Measurements from ENCODE around the gene GLOD5. TPM values are rescaled to one million over a fixed set of nuclear protein-coding genes. Genes with fewer than 3 reads are reported as not detected.

The GLOD5 gene
- total RNA-seq, 2 experiments from 2014 or later: not detected

DNA sequence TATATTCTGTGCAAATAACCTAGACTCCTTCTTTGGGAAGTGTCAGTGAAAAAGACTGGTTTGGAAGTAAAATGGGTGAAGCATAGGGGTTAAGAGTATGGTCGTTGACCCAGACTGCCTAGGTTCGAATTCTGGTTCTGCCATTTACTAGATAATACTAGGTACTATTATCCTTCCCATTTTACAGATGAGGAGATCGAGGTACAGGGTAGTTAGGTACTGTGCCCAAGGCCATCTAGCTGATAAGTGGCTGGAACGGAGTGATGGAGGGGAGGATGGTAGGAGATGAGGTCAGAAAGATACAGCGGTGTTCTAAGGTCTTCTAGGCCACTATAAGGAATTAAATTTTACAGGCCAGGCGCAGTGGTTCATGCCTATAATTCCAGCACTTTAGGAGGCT is 11.1 kb downstream of the GLOD5 start:
- no peaks in the 10 kb centered on the region for H3K4me1 Mint-ChIP-seq
- H3K9me3 Mint-ChIP-seq: no peaks in the 10 kb centered on the region
- POLR2A ChIA-PET: no interaction called here
- no peak for DNase-seq
- H3K27me3 Mint-ChIP-seq: peaks cover 8% of the 10 kb centered on the region
- H3K4me3 Mint-ChIP-seq: no peak overlapping the region
- CTCF ChIA-PET: interaction anchor here (0.7 kb wide), 1 partner anchor 1302 kb away, joined by 3 read pairs; no protein-coding TSS in a partner anchor
- no peak overlapping the region for H3K27ac Mint-ChIP-seq
- no peaks in the 10 kb centered on the region for H3K36me3 Mint-ChIP-seq (ENCODE audit: low read depth)

DNA sequence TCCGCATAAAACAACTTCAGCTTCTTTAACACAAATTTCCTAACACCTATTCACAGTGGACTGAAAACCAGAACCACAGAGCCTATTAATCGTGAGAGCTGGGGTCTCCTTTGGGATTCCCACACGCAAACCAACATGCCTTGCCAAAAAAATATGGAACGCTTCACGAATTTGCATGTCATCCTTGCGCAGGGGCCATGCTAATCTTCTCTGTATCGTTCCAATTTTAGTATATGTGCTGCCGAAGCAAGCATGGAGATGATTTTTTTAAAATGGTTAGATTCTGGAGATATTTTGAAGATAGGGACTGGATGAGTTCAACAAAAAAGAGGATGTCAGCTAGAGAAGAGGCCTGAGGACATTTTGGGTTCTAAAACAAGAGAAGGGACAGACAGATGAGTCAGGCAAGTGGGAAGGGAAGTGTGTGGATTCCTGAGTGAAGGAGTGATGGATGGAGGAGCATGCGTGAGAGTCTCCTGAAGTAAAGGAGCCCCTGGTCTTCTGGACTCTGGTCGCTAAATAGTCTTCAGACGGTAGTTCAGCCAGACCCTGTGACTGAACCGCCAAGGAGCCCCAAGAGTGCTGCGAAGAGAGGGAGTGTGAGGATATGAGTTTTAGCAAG is 15.4 kb downstream of the GLOD5 start:
- H3K9me3 Mint-ChIP-seq: no peaks in the 10 kb centered on the region
- CTCF ChIA-PET: interaction anchor here (0.6 kb wide), 2 partner anchors 13 to 582 kb away, joined by 3 read pairs; no protein-coding TSS in a partner anchor
- H3K4me3 Mint-ChIP-seq: no peak overlapping the region
- POLR2A ChIA-PET: interaction anchor here (0.5 kb wide), 1 partner anchor 225 kb away, joined by 4 read pairs; the partner anchor contains the start of gene GRIPAP1
- peaks cover 10% of the 10 kb centered on the region for H3K27me3 Mint-ChIP-seq
- no peaks in the 10 kb centered on the region for H3K4me1 Mint-ChIP-seq
- no peaks in the 10 kb centered on the region for H3K36me3 Mint-ChIP-seq (ENCODE audit: low read depth)
- DNase-seq: no peak
- H3K27ac Mint-ChIP-seq: no peak overlapping the region

DNA sequence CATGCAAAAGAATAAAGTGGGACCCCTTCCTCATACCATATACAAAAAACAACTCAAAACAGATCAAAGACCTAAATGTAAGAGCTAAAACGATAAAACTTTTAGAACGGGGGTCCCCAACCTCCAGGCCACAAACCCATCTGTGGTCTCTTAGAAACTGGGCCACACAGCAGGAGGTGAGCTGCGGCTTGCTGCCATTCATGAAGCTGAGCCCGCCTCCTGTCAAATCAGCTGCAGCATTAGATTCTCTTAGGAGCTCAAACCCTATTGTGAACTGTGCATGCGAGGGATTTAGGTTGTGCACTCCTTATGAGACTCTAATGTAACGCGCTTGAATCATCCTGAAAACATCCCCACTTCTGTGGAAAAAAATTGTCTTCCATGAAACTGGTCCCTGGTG is 17.9 kb downstream of the GLOD5 start:
- H3K4me1 Mint-ChIP-seq: no peaks in the 10 kb centered on the region
- no peak overlapping the region for H3K4me3 Mint-ChIP-seq
- H3K36me3 Mint-ChIP-seq (ENCODE audit: low read depth): no peaks in the 10 kb centered on the region
- H3K9me3 Mint-ChIP-seq: no peaks in the 10 kb centered on the region
- peaks cover 10% of the 10 kb centered on the region for H3K27me3 Mint-ChIP-seq
- CTCF ChIA-PET: no interaction called here
- POLR2A ChIA-PET: interaction anchor here (0.7 kb wide), 1 partner anchor 42 kb away, joined by 3 read pairs; no protein-coding TSS in a partner anchor
- DNase-seq: no peak
- H3K27ac Mint-ChIP-seq: no peak overlapping the region

DNA sequence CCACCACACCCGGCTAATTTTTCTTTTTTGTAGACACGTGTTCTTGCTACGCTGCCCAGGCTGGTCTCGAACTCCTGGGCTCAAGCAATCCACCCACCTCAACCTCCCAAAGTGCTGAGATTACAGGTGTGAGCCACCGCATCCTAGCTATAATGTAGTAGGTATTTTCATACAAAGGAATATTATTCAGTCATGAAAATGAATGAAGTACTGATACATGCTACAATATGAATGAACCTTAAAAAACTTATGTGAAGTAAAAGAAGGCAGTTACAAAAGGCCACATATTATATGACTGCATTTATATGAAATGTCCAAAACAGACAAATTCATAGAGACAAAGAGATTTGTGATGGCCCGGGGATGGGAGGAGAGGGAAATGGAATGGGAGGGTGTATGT is 20.2 kb downstream of the GLOD5 start:
- Mint-ChIP-seq H3K4me1 (no peaks in the 10 kb centered on the region), H3K4me3 (no peak overlapping the region), H3K9me3 (no peaks in the 10 kb centered on the region), H3K36me3 (ENCODE audit: low read depth) (no peaks in the 10 kb centered on the region), H3K27ac (no peak overlapping the region), H3K27me3 (peaks cover 10% of the 10 kb centered on the region)
- ChIA-PET POLR2A (no interaction called here), CTCF (no interaction called here)
- no peak for DNase-seq

DNA sequence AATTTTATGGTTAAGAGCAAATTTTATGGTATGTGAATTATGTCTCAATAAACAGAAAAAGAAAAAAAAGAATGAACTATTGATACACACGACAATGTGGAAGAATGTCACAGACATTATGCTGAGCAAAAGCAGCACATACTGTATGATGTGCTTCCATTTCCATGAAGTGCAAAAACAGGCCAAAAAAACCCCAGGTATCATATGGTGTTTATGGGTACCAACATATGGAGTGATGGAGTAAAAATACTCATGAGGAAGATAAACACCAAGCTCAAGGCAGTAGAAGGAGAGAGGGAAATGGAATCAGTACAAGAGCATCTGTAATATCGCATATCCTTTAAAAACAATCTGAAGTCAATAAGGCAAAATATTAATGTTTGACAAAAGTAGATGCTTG is 20.7 kb downstream of the GLOD5 start:
- POLR2A ChIA-PET: no interaction called here
- no peaks in the 10 kb centered on the region for H3K36me3 Mint-ChIP-seq (ENCODE audit: low read depth)
- no peaks in the 10 kb centered on the region for H3K4me1 Mint-ChIP-seq
- CTCF ChIA-PET: no interaction called here
- H3K27ac Mint-ChIP-seq: no peak overlapping the region
- H3K4me3 Mint-ChIP-seq: no peak overlapping the region
- peaks cover 12% of the 10 kb centered on the region for H3K27me3 Mint-ChIP-seq
- H3K9me3 Mint-ChIP-seq: no peaks in the 10 kb centered on the region
- DNase-seq: no peak

DNA sequence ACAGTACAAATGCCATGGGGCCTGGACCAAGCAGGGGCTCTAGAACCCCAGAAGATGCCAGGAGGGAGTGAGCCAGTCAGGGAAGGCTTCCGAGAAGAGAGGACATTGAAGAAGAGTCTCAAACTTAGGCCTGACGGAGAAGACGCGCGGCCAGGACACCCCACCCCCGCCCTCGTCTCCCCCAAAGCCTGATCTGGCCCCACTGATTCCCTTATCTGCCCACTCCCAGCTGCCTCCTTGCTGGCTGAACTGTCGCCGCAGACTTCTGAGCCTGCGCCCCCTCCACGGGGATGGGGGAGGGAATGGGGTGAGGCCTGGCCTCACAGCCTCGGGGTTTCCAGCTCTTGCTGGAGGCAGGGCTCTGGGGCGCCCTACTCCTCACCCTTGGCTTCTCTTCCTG is 21.2 kb downstream of the GLOD5 start:
- DNase-seq: no peak
- Mint-ChIP-seq H3K36me3 (ENCODE audit: low read depth) (no peaks in the 10 kb centered on the region), H3K9me3 (no peaks in the 10 kb centered on the region), H3K4me1 (no peaks in the 10 kb centered on the region), H3K27ac (no peak overlapping the region), H3K4me3 (no peak overlapping the region), H3K27me3 (peaks cover 10% of the 10 kb centered on the region)
- POLR2A ChIA-PET: no interaction called here
- CTCF ChIA-PET: no interaction called here

DNA sequence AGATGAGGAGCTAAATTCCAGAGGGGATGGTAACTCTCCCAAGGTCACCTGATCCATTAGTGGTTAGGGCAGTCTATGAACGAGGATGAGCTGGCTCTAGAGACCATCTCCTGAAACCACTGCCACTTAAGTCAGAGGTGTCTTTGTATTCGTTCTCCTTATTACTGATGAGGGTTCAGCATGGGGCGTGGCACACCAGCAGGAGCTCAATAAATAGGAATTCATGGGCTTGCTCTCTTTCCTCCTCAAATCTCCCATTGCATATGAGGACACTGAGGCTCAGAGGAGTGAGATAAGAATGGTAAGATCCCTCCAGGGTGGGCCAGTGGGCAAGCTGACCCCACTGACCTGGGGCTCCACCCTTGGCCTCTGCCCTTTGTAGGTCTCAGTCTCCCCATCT is 23.2 kb downstream of the GLOD5 start:
- H3K4me3 Mint-ChIP-seq: no peak overlapping the region
- H3K36me3 Mint-ChIP-seq (ENCODE audit: low read depth): no peaks in the 10 kb centered on the region
- H3K9me3 Mint-ChIP-seq: no peaks in the 10 kb centered on the region
- CTCF ChIA-PET: interaction anchor here (1.0 kb wide), 1 partner anchor 14 kb away, joined by 3 read pairs; no protein-coding TSS in a partner anchor
- peaks cover 9% of the 10 kb centered on the region for H3K4me1 Mint-ChIP-seq
- H3K27me3 Mint-ChIP-seq: peaks cover 7% of the 10 kb centered on the region
- no peak overlapping the region for H3K27ac Mint-ChIP-seq
- POLR2A ChIA-PET: no interaction called here
- DNase-seq: no peak

DNA sequence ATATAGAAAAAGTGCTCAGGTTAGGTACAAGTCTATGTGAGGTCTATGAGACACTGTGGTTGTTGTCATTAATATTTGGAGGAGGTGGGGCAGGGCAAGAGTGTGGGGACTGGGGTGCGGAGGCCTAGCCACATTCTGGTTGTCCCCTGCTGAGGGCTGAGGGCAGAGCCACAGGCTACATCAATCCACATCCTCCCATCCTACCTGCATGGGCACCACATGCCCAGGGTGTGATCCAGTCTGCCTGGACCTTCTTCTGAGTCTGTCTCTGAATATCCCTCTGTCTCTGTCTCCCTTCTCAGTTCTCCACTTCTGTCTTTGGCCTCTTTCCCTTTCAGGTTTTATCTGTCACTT is 23.6 kb downstream of the GLOD5 start:
- H3K36me3 Mint-ChIP-seq (ENCODE audit: low read depth): no peaks in the 10 kb centered on the region
- H3K4me1 Mint-ChIP-seq: peaks cover 12% of the 10 kb centered on the region
- H3K4me3 Mint-ChIP-seq: no peak overlapping the region
- H3K27me3 Mint-ChIP-seq: peaks cover 7% of the 10 kb centered on the region
- H3K9me3 Mint-ChIP-seq: no peaks in the 10 kb centered on the region
- ChIA-PET POLR2A (no interaction called here), CTCF (interaction anchor here (1.0 kb wide), 1 partner anchor 14 kb away, joined by 3 read pairs; no protein-coding TSS in a partner anchor)
- H3K27ac Mint-ChIP-seq: no peak overlapping the region
- DNase-seq: no peak

DNA sequence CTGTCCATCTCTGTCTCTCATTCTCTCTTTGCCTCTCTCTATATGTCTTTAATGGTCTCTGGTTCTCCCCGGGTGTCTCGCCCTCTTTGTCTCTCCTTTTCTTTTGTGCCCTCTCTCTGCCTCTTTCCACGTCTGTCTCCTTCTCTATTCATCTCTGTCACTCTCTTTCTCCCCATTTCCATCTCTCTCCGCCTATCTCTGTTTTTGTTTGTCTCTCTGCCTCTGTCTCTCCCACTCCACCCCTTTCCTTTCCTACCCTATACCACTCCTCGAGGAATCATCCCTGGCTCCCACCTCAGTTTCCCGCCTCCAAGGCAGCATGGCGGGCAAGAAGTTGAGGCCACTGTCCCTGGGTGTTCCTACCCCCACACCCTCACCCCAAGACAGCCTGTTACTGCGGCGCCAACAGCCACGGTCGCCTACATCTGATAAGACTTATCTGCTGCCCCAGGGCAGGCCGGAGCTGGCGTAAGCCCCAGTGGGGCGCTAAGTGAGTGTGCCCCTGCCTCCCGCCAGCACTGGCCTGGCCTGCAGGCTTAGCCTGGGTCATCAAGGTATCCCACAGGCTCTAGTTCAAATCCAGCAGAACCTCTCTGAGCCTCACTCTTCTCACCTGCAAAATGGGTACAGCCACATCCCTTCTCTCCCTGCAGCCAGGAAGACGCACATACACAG is 24.1 kb downstream of the GLOD5 start:
- no peak for DNase-seq
- no peaks in the 10 kb centered on the region for H3K36me3 Mint-ChIP-seq (ENCODE audit: low read depth)

DNA sequence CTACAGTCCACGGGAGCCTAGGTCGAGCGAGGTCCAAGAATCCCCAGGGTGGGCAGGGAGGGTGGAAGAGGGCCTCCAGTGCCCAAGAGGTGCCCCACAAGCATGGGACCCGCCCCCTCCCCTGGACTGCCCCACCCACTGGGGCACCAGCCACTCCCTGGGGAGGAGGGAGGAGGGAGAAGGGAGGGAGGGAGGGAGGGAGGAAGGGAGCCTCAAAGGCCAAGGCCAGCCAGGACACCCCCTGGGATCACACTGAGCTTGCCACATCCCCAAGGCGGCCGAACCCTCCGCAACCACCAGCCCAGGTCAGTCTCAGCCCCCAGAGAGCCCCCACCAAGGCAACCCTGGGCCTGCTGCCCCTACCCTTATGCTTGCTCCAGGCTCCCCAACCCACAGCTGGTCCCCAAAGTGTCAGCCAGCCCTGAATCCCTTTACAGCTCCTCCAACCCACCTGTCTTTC is 24.8 kb downstream of the GLOD5 start, which contains the start of gene GATA1:
GATA1 (plus strand) TSS at position 250 of the 460 bp plus-strand sequence. CDS start 4,520 bp downstream, outside the sequence.
- H3K9me3 Mint-ChIP-seq: no peaks in the 10 kb centered on the region
- H3K4me3 Mint-ChIP-seq: no peak within 1 kb of the TSS
- H3K27ac Mint-ChIP-seq: peak within 1 kb of the TSS; percentile 25
- H3K4me1 Mint-ChIP-seq: peaks cover 13% of the 10 kb centered on the region
- no peaks in the 10 kb centered on the region for H3K36me3 Mint-ChIP-seq (ENCODE audit: low read depth)
- POLR2A ChIA-PET: no interaction called here
- CTCF ChIA-PET: interaction anchor here (0.6 kb wide), 1 partner anchor 9 kb away, joined by 3 read pairs; no protein-coding TSS in a partner anchor
- DNase-seq: no peak
- peaks cover 7% of the 10 kb centered on the region for H3K27me3 Mint-ChIP-seq

More for the DNA sequence above, 24.1 kb downstream of the GLOD5 start:
- peaks cover 7% of the 10 kb centered on the region for H3K27me3 Mint-ChIP-seq
- peak overlapping the region; percentile 25 for H3K27ac Mint-ChIP-seq
- no peak overlapping the region for H3K4me3 Mint-ChIP-seq
- H3K9me3 Mint-ChIP-seq: no peaks in the 10 kb centered on the region
- peaks cover 13% of the 10 kb centered on the region for H3K4me1 Mint-ChIP-seq
- CTCF ChIA-PET: interaction anchor here (0.6 kb wide), 1 partner anchor 10 kb away, joined by 3 read pairs; no protein-coding TSS in a partner anchor
- POLR2A ChIA-PET: no interaction called here

DNA sequence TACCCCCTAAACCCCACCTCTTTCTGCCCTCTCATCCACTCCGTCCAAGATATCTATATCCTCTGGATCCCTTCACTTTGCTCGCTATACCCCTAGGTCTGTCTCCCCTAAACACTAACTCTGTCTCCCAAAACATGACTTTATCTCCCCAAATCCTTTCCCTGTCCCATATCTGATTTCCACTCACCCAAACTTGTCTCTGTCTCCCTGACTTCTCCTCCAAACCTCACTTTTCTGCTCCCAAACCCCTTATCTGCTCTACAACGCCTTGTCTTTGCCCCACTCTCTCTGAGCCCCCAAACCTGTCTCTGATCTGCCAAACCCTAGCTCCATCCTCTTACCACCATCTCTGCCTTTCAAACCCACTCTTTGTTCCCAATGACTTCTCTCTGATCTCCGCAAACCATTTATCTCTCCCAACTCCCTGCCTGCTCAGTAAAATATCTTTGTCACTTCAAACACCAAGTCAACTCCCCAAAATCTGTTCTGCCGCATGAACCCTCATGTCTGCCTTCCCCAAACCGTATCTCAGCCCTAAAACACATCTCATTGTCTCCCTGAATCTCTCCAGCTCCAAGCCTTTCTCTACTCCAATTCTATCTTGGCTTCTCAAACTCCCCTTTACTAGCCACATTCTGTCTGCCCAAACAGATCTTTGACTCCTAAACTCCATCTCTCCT is 25.4 kb downstream of the GLOD5 start:
- Mint-ChIP-seq H3K27ac (no peak overlapping the region), H3K4me3 (no peak overlapping the region), H3K4me1 (peaks cover 13% of the 10 kb centered on the region), H3K9me3 (no peaks in the 10 kb centered on the region), H3K27me3 (peaks cover 7% of the 10 kb centered on the region), H3K36me3 (ENCODE audit: low read depth) (no peaks in the 10 kb centered on the region)
- ChIA-PET POLR2A (no interaction called here), CTCF (no interaction called here)
- no peak for DNase-seq

DNA sequence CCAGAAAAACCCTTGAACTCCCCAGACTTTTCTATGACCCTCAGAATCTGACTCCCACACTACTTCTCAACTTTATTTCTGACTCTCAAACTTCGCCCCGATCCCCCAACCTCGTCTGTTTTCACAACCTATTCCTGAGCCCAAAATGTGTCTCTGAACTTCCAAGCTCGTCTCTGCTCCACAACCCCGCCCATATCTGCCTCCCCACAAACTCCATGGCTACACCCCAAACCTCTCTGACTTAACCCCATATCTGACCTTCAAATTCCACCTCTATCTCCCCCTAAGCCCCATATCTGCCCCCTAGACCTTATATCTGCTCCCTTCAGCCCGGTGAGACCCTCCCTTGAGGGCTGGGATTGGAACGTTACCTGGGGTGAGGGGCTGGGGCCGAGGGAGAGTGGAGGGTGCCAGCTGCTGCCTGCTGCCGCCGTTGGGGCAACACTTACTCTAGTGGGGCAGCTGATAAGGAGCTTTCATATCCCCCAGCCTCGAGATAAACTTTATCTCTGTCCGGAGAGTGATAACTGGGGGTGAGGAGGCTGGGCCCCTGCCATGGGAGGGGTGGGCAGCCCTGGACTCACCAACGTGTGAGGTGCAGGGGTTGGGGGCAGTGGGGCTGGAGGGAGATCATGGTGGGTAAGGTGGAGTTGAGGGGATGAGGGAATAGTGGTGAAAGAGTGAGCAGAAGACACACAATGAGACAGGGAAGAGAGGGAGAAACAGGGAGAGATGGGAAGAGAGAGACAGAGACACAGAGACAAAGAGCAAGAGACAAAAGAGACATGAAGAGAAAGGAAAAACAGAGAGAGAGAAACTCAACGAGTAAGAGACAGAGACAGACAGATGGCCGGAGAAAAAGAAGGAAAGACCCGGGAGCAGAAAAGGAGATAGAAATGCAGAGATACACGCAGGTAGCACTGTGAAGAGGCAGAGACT is 26.2 kb downstream of the GLOD5 start:
- CTCF ChIA-PET: no interaction called here

More for the DNA sequence above, 26.2 kb downstream of the GLOD5 start:
- H3K4me1 Mint-ChIP-seq: peaks cover 13% of the 10 kb centered on the region
- H3K36me3 Mint-ChIP-seq (ENCODE audit: low read depth): no peaks in the 10 kb centered on the region
- POLR2A ChIA-PET: no interaction called here
- H3K4me3 Mint-ChIP-seq: no peak overlapping the region
- H3K27ac Mint-ChIP-seq: no peak overlapping the region
- no peak for DNase-seq
- H3K9me3 Mint-ChIP-seq: no peaks in the 10 kb centered on the region
- H3K27me3 Mint-ChIP-seq: peaks cover 7% of the 10 kb centered on the region
